HEK293 (cell line): ENCODE results near the gene SLC9A2.

Experiments used
- CTCF ChIA-PET: fragments of 350-600 bp; formaldehyde crosslinking; extraction: SDS; loops from one replicate; lab custom pipeline; 2021; ENCODE audit warnings: antibody characterized with exemption; lab: Yijun Ruan, JAX
- POLR2A ChIA-PET: fragments of 300-600 bp; formaldehyde crosslinking; extraction: SDS; loops from one replicate; lab custom pipeline; 2020; ENCODE audit warnings: antibody characterized with exemption, inconsistent platforms; lab: Yijun Ruan, JAX
- H3K27ac ChIP-seq: fragments of 200-500 bp; sonication (Bioruptor generic); 2 replicates; pipeline ENCODE4 v1.5.1; 2014; ENCODE audit warnings: low read depth, low read length, control low read depth, inconsistent platforms; ENCODE audit errors: extremely low read depth
- H3K36me3 ChIP-seq, 2 experiments: fragments of 200-500 bp in 1 of 2; sonication (Bioruptor generic) in 1 of 2; 1 replicate in 1 of 2; 2 replicates in 1 of 2; pipeline ENCODE4 v1.5.1; 2014 to 2017; ENCODE audit warnings: inconsistent platforms in 2 of 2, low read length in 2 of 2; ENCODE audit not compliant: control insufficient read depth in 2 of 2, insufficient read depth in 1 of 2
- H3K4me1 ChIP-seq: fragments of 200-500 bp; sonication (Bioruptor generic); 2 replicates; pipeline ENCODE4 v1.5.1; 2014; ENCODE audit warnings: mild to moderate bottlenecking, low read length, inconsistent platforms; ENCODE audit not compliant: control insufficient read depth, insufficient read depth
- H3K4me3 ChIP-seq: 2 replicates; pipeline ENCODE4 v1.5.1; 2011; ENCODE audit warnings: low read depth, mild to moderate bottlenecking, control low read depth, low read length, moderate library complexity
- H3K9me3 ChIP-seq: fragments of 200-500 bp; sonication (Bioruptor generic); 2 replicates; pipeline ENCODE4 v1.5.1; 2014; ENCODE audit warnings: low read depth, low read length, inconsistent platforms; ENCODE audit not compliant: control insufficient read depth, insufficient read depth
- GLI4 ChIP-seq: fragments of 450-650 bp; formaldehyde crosslinking; IDR thresholded peaks from 2 replicates; pipeline ENCODE4 v1.5.1; 2016; ENCODE audit warnings: missing biosample characterization, missing genetic modification characterization
- KLF10 ChIP-seq: fragments of 450-650 bp; IDR thresholded peaks from 2 replicates; pipeline ENCODE4 v1.5.1; 2018; ENCODE audit warnings: missing biosample characterization, mild to moderate bottlenecking, missing genetic modification characterization
- SP7 ChIP-seq: fragments of 450-650 bp; formaldehyde crosslinking; IDR thresholded peaks from 2 replicates; pipeline ENCODE4 v1.5.1; 2016; ENCODE audit warnings: missing biosample characterization, missing genetic modification characterization
- ZNF146 ChIP-seq: fragments of 450-650 bp; formaldehyde crosslinking; IDR thresholded peaks from 2 replicates; pipeline ENCODE4 v1.5.1; 2016; ENCODE audit warnings: missing biosample characterization, missing genetic modification characterization
- ZNF175 ChIP-seq: fragments of 450-650 bp; formaldehyde crosslinking; IDR thresholded peaks from 2 replicates; pipeline ENCODE4 v1.5.1; 2016; ENCODE audit warnings: missing biosample characterization, missing genetic modification characterization
- ZNF184 ChIP-seq: fragments of 450-650 bp; IDR thresholded peaks from 2 replicates; pipeline ENCODE4 v1.5.1; 2018; ENCODE audit warnings: missing biosample characterization, mild to moderate bottlenecking, missing genetic modification characterization
- ZNF274 ChIP-seq, 2 experiments: fragments of 200-500 bp in 1 of 2; fragments of 450-650 bp in 1 of 2; sonication (Bioruptor generic) in 1 of 2; formaldehyde crosslinking in 1 of 2; IDR thresholded peaks; 2 replicates each; pipeline versions ENCODE4 v1.5.1 to v1.6.1; 2014 to 2016; ENCODE audit warnings: borderline replicate concordance in 1 of 2, inconsistent platforms in 1 of 2, low read length in 1 of 2, missing biosample characterization in 1 of 2, missing genetic modification characterization in 1 of 2
- ZNF311 ChIP-seq: fragments of 450-650 bp; formaldehyde crosslinking; IDR thresholded peaks from 2 replicates; pipeline ENCODE4 v1.5.1; 2017; ENCODE audit warnings: missing biosample characterization, missing genetic modification characterization, borderline replicate concordance
- ZNF404 ChIP-seq: fragments of 450-650 bp; formaldehyde crosslinking; IDR thresholded peaks from 2 replicates; pipeline ENCODE4 v1.5.1; 2017; ENCODE audit warnings: missing biosample characterization, missing genetic modification characterization
- ZNF433 ChIP-seq: fragments of 450-650 bp; formaldehyde crosslinking; IDR thresholded peaks from 2 replicates; pipeline ENCODE4 v1.5.1; 2016; ENCODE audit warnings: missing biosample characterization, missing genetic modification characterization, low read depth
- ZNF530 ChIP-seq: fragments of 450-650 bp; formaldehyde crosslinking; IDR thresholded peaks from 2 replicates; pipeline ENCODE4 v1.5.1; 2016; ENCODE audit warnings: low read depth, missing biosample characterization, missing genetic modification characterization
- ZNF624 ChIP-seq: fragments of 450-650 bp; formaldehyde crosslinking; IDR thresholded peaks from 2 replicates; pipeline ENCODE4 v1.5.1; 2017; ENCODE audit warnings: missing biosample characterization, missing genetic modification characterization
- ZNF626 ChIP-seq: fragments of 450-650 bp; sonication (Bioruptor Pico); formaldehyde crosslinking; IDR thresholded peaks from 2 replicates; pipeline ENCODE4 v1.5.1; 2018; ENCODE audit warnings: missing biosample characterization, missing genetic modification characterization, inconsistent platforms
- ZNF654 ChIP-seq: fragments of 450-650 bp; formaldehyde crosslinking; IDR thresholded peaks from 2 replicates; pipeline ENCODE4 v1.5.1; 2016; ENCODE audit warnings: low read depth, missing biosample characterization, missing genetic modification characterization
- ZNF660 ChIP-seq: fragments of 450-650 bp; IDR thresholded peaks from 2 replicates; pipeline ENCODE4 v1.5.1; 2018; ENCODE audit warnings: missing biosample characterization, mild to moderate bottlenecking, missing genetic modification characterization
- ZNF707 ChIP-seq: fragments of 450-650 bp; formaldehyde crosslinking; IDR thresholded peaks from 2 replicates; pipeline ENCODE4 v1.5.1; 2016; ENCODE audit warnings: missing biosample characterization, missing genetic modification characterization
- ZSCAN16 ChIP-seq: fragments of 450-650 bp; formaldehyde crosslinking; IDR thresholded peaks from 2 replicates; pipeline ENCODE4 v1.5.1; 2016; ENCODE audit warnings: missing biosample characterization, missing genetic modification characterization
- TF ChIP-seq, protein P1 (sequence below): fragments of 450-650 bp; formaldehyde crosslinking; IDR thresholded peaks from 2 replicates; pipeline ENCODE4 v1.5.1; 2016; ENCODE audit warnings: missing biosample characterization, missing genetic modification characterization
- TF ChIP-seq, protein P2 (sequence below): fragments of 450-650 bp; formaldehyde crosslinking; IDR thresholded peaks from 2 replicates; pipeline ENCODE4 v1.5.1; 2016; ENCODE audit warnings: missing biosample characterization, missing genetic modification characterization
- TF ChIP-seq, protein P3 (sequence below): fragments of 450-650 bp; formaldehyde crosslinking; IDR thresholded peaks from 2 replicates; pipeline ENCODE4 v1.5.1; 2016; ENCODE audit warnings: missing biosample characterization, missing genetic modification characterization
- TF ChIP-seq, protein P4 (sequence below): IDR thresholded peaks from 2 replicates; pipeline ENCODE4 v1.6.1; 2011; ENCODE audit warnings: mild to moderate bottlenecking, low read depth, low read length, borderline replicate concordance

SLC9A2 gene

DNA sequence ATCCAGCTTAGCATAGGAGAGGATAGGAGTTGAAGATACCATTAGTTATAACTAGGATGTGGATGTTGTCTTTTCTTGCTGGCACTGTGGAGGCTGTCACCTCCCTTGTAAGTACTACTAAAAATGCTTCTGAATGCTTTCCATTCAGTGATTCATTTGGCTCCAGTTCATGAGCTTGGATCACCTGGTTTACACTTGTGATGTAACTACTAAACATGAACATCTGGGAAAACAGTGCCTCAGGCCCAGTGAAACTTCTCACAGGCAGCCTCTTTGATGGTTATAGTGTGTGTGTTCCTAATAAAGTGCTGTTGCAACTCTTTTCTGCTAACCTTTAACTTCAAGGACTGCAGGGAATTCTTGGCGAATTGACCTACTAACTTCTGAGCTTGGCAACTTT is 13.0 kb upstream of the SLC9A2 start:
- Histone ChIP-seq H3K36me3 (no peaks in the 10 kb centered on the region), H3K27ac (no peak overlapping the region), H3K4me1 (no peaks in the 10 kb centered on the region), H3K4me3 (no peak overlapping the region), H3K9me3 (no peaks in the 10 kb centered on the region)
- ChIA-PET CTCF (interaction anchor here (0.7 to 1.8 kb wide), 2 partner anchors 9 to 134 kb away, joined by 3 to 6 read pairs; partner anchors contain the start of gene SLC9A4), POLR2A (no interaction called here)
- TF ChIP-seq, protein P1, sequence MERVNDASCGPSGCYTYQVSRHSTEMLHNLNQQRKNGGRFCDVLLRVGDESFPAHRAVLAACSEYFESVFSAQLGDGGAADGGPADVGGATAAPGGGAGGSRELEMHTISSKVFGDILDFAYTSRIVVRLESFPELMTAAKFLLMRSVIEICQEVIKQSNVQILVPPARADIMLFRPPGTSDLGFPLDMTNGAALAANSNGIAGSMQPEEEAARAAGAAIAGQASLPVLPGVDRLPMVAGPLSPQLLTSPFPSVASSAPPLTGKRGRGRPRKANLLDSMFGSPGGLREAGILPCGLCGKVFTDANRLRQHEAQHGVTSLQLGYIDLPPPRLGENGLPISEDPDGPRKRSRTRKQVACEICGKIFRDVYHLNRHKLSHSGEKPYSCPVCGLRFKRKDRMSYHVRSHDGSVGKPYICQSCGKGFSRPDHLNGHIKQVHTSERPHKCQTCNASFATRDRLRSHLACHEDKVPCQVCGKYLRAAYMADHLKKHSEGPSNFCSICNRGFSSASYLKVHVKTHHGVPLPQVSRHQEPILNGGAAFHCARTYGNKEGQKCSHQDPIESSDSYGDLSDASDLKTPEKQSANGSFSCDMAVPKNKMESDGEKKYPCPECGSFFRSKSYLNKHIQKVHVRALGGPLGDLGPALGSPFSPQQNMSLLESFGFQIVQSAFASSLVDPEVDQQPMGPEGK (tag by site-specific recombination), result no peak
- TF ChIP-seq ZNF404 (tag by site-specific recombination) (no peak), GLI4 (tag by site-specific recombination) (no peak), SP7 (tag by site-specific recombination) (no peak), ZNF530 (tag by site-specific recombination) (no peak)

DNA sequence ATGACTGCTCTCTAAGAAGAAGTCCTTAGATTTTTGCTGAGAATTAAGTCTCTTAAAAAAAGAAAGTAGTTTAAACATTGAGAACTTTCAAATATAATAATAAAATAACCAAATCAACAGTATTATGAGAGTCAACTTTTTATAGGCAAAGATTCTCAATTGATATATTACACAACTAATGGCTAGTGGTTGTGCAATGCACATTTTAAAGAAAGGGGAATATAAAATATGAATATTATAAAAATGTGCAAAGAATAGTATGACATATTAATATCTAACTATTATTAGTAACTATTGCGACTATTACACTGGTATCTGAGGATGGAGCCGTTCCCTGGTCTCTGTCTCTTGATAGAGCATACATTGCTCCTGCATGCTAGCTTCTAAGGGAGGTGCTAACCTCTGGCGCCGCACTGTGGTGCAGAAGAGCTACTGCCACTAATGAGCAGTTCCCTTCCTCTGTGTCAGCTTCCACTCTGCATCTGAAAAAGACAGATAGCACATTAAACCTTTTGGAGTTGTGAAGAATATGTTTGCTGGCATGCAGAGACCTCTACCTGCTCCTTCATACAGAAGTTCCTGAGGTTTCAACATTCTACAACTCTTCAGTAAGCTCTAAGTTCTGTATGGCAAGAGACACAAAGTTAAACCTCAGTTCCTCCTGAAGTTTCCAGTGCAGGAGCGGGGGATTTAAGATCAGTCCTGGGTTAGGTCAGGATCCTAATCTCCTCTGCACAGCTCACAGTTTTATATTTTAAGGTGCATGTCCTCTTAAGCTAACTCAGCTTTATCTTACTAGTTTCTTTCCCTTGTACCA is 3.5 kb upstream of the SLC9A2 start:
- H3K4me3 ChIP-seq, result no peak overlapping the region
- no peak for TF ChIP-seq ZNF433 (tag by site-specific recombination)
- TF ChIP-seq, protein P2, sequence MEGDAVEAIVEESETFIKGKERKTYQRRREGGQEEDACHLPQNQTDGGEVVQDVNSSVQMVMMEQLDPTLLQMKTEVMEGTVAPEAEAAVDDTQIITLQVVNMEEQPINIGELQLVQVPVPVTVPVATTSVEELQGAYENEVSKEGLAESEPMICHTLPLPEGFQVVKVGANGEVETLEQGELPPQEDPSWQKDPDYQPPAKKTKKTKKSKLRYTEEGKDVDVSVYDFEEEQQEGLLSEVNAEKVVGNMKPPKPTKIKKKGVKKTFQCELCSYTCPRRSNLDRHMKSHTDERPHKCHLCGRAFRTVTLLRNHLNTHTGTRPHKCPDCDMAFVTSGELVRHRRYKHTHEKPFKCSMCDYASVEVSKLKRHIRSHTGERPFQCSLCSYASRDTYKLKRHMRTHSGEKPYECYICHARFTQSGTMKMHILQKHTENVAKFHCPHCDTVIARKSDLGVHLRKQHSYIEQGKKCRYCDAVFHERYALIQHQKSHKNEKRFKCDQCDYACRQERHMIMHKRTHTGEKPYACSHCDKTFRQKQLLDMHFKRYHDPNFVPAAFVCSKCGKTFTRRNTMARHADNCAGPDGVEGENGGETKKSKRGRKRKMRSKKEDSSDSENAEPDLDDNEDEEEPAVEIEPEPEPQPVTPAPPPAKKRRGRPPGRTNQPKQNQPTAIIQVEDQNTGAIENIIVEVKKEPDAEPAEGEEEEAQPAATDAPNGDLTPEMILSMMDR (tag by site-specific recombination), result 0 out of 2 replicates have a peak, but pooled peaks have one; percentile 36
- no peak for TF ChIP-seq ZNF626
- TF ChIP-seq ZNF707, result no peak
- no peak for TF ChIP-seq KLF10
- TF ChIP-seq ZNF311 (tag by site-specific recombination), result no peak
- no peak for TF ChIP-seq ZNF274 (IDR thresholded peaks at IDR 0.05; ENCODE audit: low read length)
- TF ChIP-seq ZNF274 (tag by site-specific recombination; IDR thresholded peaks at IDR 0.05; ENCODE audit: borderline replicate concordance), result no peak
- TF ChIP-seq, protein P3, sequence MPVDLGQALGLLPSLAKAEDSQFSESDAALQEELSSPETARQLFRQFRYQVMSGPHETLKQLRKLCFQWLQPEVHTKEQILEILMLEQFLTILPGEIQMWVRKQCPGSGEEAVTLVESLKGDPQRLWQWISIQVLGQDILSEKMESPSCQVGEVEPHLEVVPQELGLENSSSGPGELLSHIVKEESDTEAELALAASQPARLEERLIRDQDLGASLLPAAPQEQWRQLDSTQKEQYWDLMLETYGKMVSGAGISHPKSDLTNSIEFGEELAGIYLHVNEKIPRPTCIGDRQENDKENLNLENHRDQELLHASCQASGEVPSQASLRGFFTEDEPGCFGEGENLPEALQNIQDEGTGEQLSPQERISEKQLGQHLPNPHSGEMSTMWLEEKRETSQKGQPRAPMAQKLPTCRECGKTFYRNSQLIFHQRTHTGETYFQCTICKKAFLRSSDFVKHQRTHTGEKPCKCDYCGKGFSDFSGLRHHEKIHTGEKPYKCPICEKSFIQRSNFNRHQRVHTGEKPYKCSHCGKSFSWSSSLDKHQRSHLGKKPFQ (tag by site-specific recombination), result no peak
- TF ChIP-seq, protein P4, sequence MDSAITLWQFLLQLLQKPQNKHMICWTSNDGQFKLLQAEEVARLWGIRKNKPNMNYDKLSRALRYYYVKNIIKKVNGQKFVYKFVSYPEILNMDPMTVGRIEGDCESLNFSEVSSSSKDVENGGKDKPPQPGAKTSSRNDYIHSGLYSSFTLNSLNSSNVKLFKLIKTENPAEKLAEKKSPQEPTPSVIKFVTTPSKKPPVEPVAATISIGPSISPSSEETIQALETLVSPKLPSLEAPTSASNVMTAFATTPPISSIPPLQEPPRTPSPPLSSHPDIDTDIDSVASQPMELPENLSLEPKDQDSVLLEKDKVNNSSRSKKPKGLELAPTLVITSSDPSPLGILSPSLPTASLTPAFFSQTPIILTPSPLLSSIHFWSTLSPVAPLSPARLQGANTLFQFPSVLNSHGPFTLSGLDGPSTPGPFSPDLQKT, result no peak
- no peak for TF ChIP-seq ZNF146 (tag by site-specific recombination)
- TF ChIP-seq ZNF624, result no peak
- no peak for TF ChIP-seq ZNF660 (tag by site-specific recombination)
- TF ChIP-seq ZSCAN16, result no peak
- TF ChIP-seq ZNF184 (tag by site-specific recombination), result no peak
- no peak for TF ChIP-seq SP7 (tag by site-specific recombination)
- peak; percentile 49 for TF ChIP-seq ZNF654 (tag by site-specific recombination)
- TF ChIP-seq ZNF175 (tag by site-specific recombination), result no peak
- no peaks in the 10 kb centered on the region for H3K36me3 ChIP-seq
- ChIA-PET CTCF (interaction anchor here (0.5 to 6.1 kb wide), 31 partner anchors 10 to 732 kb away, joined by 3 to 76 read pairs (median 5); partner anchors contain the start of gene SLC9A4), POLR2A (no interaction called here)
- no peaks in the 10 kb centered on the region for H3K9me3 ChIP-seq
- no peaks in the 10 kb centered on the region for H3K4me1 ChIP-seq
- no peak overlapping the region for H3K27ac ChIP-seq
